GM23338 (cell line): ENCODE results near the gene YJEFN3. TPM values are rescaled to one million over a fixed set of nuclear protein-coding genes. Genes with fewer than 3 reads are reported as not detected.

Experiments used
- ATAC-seq: fragments of 200-7000 bp; cut with Tn5 transposase; 3 replicates; pipeline ENCODE4 v1.9.1; 2020
- DNase-seq: peaks from one replicate; pipeline ENCODE4 v3.0.0-alpha.2; 2015; ENCODE audit warnings: low spot score
- H2AFZ ChIP-seq: fragments of 200-600 bp; sonication (generic); 2 replicates; pipeline ENCODE4 v1.8.0; 2016; ENCODE audit warnings: antibody characterized with exemption, mild to moderate bottlenecking, moderate library complexity
- H3F3A ChIP-seq: fragments of 200-600 bp; sonication (generic); replicated peaks from 2 replicates; pipeline ENCODE4 v1.8.0; 2017; ENCODE audit warnings: antibody characterized with exemption, mixed run types, low read depth
- H3K27ac ChIP-seq: fragments of 200-600 bp; sonication (generic); 2 replicates; pipeline ENCODE4 v1.6.1; 2016; ENCODE audit warnings: low read depth
- H3K27me3 ChIP-seq: fragments of 200-600 bp; sonication (generic); 2 replicates; pipeline ENCODE4 v1.8.0; 2016; ENCODE audit warnings: mild to moderate bottlenecking, mixed run types, moderate library complexity; ENCODE audit not compliant: insufficient read depth
- H3K36me3 ChIP-seq: fragments of 200-600 bp; sonication (generic); 2 replicates; pipeline ENCODE4 v1.8.0; 2016; ENCODE audit warnings: mild to moderate bottlenecking; ENCODE audit not compliant: insufficient read depth
- H3K4me1 ChIP-seq: fragments of 200-600 bp; sonication (generic); 2 replicates; pipeline ENCODE4 v1.8.0; 2016; ENCODE audit warnings: mild to moderate bottlenecking, moderate library complexity; ENCODE audit not compliant: insufficient read depth
- H3K4me2 ChIP-seq: fragments of 200-600 bp; sonication (generic); 2 replicates; pipeline ENCODE4 v1.7.1; 2017; ENCODE audit warnings: mixed run types
- H3K4me3 ChIP-seq: fragments of 200-600 bp; sonication (generic); 2 replicates; pipeline ENCODE4 v1.6.1; 2016; ENCODE audit warnings: mixed run types
- H3K79me2 ChIP-seq: fragments of 200-600 bp; sonication (generic); replicated peaks from 2 replicates; pipeline ENCODE4 v1.8.0; 2017; ENCODE audit warnings: mild to moderate bottlenecking; ENCODE audit not compliant: insufficient read depth
- H3K9me2 ChIP-seq: fragments of 200-600 bp; sonication (generic); 2 replicates; pipeline ENCODE4 v1.8.0; 2017; ENCODE audit not compliant: insufficient read depth
- H4K20me1 ChIP-seq: fragments of 200-600 bp; sonication (generic); replicated peaks from 2 replicates; pipeline ENCODE4 v1.8.0; 2017; ENCODE audit warnings: mild to moderate bottlenecking; ENCODE audit not compliant: insufficient read depth
- H3K27ac Mint-ChIP-seq: 2 replicates; pipeline ENCODE4 v1.8.0; 2020; ENCODE audit warnings: inconsistent platforms, mild to moderate bottlenecking, moderate library complexity, mixed read lengths
- H3K27me3 Mint-ChIP-seq: 3 replicates; pipeline ENCODE4 v1.8.0; 2022; ENCODE audit warnings: low read depth, mild to moderate bottlenecking, moderate library complexity, mixed read lengths, inconsistent platforms; ENCODE audit not compliant: insufficient read depth, poor library complexity
- H3K36me3 Mint-ChIP-seq: 3 replicates; pipeline ENCODE4 v1.8.0; 2021; ENCODE audit warnings: low read depth, mild to moderate bottlenecking, inconsistent platforms, moderate library complexity, mixed read lengths
- H3K4me1 Mint-ChIP-seq: 3 replicates; pipeline ENCODE4 v1.8.0; 2020; ENCODE audit warnings: mild to moderate bottlenecking, inconsistent platforms, mixed read lengths
- H3K4me3 Mint-ChIP-seq: 3 replicates; pipeline ENCODE4 v1.8.0; 2021; ENCODE audit warnings: moderate library complexity, mild to moderate bottlenecking, inconsistent platforms, mixed read lengths
- H3K9me3 Mint-ChIP-seq: 3 replicates; pipeline ENCODE4 v1.8.0; 2020; ENCODE audit warnings: moderate library complexity, mild to moderate bottlenecking, inconsistent platforms, mixed read lengths
- CREB1 ChIP-seq: fragments of 250-450 bp; sonication (Bioruptor Pico); IDR thresholded peaks from 2 replicates; pipeline ENCODE4 v1.5.0; 2020; ENCODE audit warnings: low read depth, mild to moderate bottlenecking, moderate library complexity
- CTCF ChIP-seq, 2 experiments: fragments of 200-600 bp in 1 of 2; sonication (generic) in 1 of 2; conservative IDR thresholded peaks; 2 replicates each; pipeline versions ENCODE4 v1.5.1 to v1.6.1; 2016 to 2017; ENCODE audit warnings: antibody characterized with exemption in 2 of 2, low read depth in 2 of 2, mild to moderate bottlenecking in 2 of 2, moderate library complexity in 1 of 2
- ETS1 ChIP-seq: IDR thresholded peaks from 2 replicates; pipeline ENCODE4 v1.6.1; 2016; ENCODE audit warnings: antibody characterized with exemption
- EZH2 ChIP-seq: fragments of 200-600 bp; sonication (generic); IDR thresholded peaks from one replicate; pipeline ENCODE4 v1.8.0; 2017; ENCODE audit warnings: antibody characterized with exemption, mild to moderate bottlenecking, low read depth; ENCODE audit not compliant: unreplicated experiment
- EZH2phosphoT487 ChIP-seq: fragments of 200-600 bp; sonication (generic); IDR thresholded peaks from one replicate; pipeline ENCODE4 v1.8.1; 2018; ENCODE audit warnings: antibody characterized with exemption; ENCODE audit not compliant: unreplicated experiment
- JUNB ChIP-seq: IDR thresholded peaks from one replicate; pipeline ENCODE4 v1.6.1; 2016; ENCODE audit warnings: antibody characterized with exemption; ENCODE audit not compliant: unreplicated experiment
- NANOG ChIP-seq: IDR thresholded peaks from 2 replicates; pipeline ENCODE4 v1.6.1; 2016; ENCODE audit warnings: antibody characterized with exemption, borderline replicate concordance
- POLR2AphosphoS5 ChIP-seq: IDR thresholded peaks from 2 replicates; pipeline ENCODE4 v1.6.1; 2016; ENCODE audit warnings: antibody characterized with exemption, low read depth
- STAT1 ChIP-seq: IDR thresholded peaks from one replicate; pipeline ENCODE4 v1.6.1; 2016; ENCODE audit warnings: antibody characterized with exemption; ENCODE audit not compliant: unreplicated experiment
- ZNF114 ChIP-seq: fragments of 250-450 bp; sonication (Bioruptor Pico); IDR thresholded peaks from 2 replicates; pipeline ENCODE4 v1.5.0; 2020; ENCODE audit warnings: mild to moderate bottlenecking, moderate library complexity
- ZNF331 ChIP-seq: fragments of 250-450 bp; sonication (Bioruptor Pico); IDR thresholded peaks from 2 replicates; pipeline ENCODE4 v1.5.0; 2020; ENCODE audit warnings: low read depth, mild to moderate bottlenecking, moderate library complexity
- ZNF462 ChIP-seq: fragments of 250-450 bp; sonication (Bioruptor Pico); IDR thresholded peaks from 2 replicates; pipeline ENCODE4 v1.5.0; 2020; ENCODE audit warnings: mild to moderate bottlenecking, moderate library complexity
- polyA plus RNA-seq: library from polyadenylated mRNA; unstranded; fragments of >200 nt; fragmentation: Nextera tagmentation; extraction: Ambion mirVana; gene quantifications from 2 replicates; pipeline ENCODE4 v1.2.1, GENCODE V29; 2016
- total RNA-seq: library from RNA; depleted of rRNA; stranded (reverse); fragments of >200 nt; shearing (Covaris generic); gene quantifications from 2 replicates; pipeline ENCODE4 v1.2.3, GENCODE V29; 2014
- TF ChIP-seq, protein P1 (sequence below): IDR thresholded peaks from one replicate; pipeline ENCODE4 v1.6.1; 2018; ENCODE audit warnings: antibody characterized with exemption; ENCODE audit not compliant: unreplicated experiment

Gene YJEFN3
- total and polyA plus RNA-seq, 2 experiments from 2014 or later: 3.5 to 6.5 TPM

DNA sequence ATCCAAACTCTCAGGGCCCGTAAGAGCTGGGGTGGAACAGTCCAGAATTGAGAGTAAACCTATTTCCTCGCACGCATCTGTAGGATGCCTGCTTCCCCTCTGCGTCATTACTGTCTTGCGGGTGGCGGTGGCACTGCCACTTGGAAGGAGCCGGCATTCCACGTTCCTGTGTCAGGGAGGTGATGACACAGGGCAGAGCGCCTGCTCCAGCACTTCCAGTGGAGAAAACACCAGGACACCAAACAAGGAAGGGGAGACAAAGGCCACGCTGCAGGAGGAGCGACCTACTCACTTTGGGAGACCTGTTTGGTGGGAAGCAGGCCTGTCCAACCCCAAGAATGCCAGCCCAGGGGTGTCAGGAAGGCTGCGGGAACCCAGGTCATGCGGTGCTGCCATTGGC is 52.7 kb downstream of the YJEFN3 start:
- no peak overlapping the region for H3K4me3 Mint-ChIP-seq
- H3K36me3 ChIP-seq: no peaks in the 10 kb centered on the region
- no peaks in the 10 kb centered on the region for H3K4me1 Mint-ChIP-seq
- no peaks in the 10 kb centered on the region for H3K79me2 ChIP-seq
- H3K27ac ChIP-seq: no peak overlapping the region
- no peak overlapping the region for H3K4me3 ChIP-seq
- no peaks in the 10 kb centered on the region for H3K9me2 ChIP-seq
- H3K27me3 ChIP-seq: no peaks in the 10 kb centered on the region
- H3K36me3 Mint-ChIP-seq: no peaks in the 10 kb centered on the region
- TF ChIP-seq ZNF114 (no peak), CTCF (conservative IDR thresholded peaks at IDR 0.05; ENCODE audit: low read depth in 2 of 2) (no peak), STAT1 (no peak), POLR2AphosphoS5 (no peak), ZNF331 (CRISPR knock-in tag) (no peak), NANOG (no peak), ZNF462 (CRISPR knock-in tag) (no peak), EZH2 (no peak), CREB1 (CRISPR knock-in tag) (no peak), JUNB (no peak), EZH2phosphoT487 (no peak), ETS1 (no peak)
- TF ChIP-seq, protein P1, sequence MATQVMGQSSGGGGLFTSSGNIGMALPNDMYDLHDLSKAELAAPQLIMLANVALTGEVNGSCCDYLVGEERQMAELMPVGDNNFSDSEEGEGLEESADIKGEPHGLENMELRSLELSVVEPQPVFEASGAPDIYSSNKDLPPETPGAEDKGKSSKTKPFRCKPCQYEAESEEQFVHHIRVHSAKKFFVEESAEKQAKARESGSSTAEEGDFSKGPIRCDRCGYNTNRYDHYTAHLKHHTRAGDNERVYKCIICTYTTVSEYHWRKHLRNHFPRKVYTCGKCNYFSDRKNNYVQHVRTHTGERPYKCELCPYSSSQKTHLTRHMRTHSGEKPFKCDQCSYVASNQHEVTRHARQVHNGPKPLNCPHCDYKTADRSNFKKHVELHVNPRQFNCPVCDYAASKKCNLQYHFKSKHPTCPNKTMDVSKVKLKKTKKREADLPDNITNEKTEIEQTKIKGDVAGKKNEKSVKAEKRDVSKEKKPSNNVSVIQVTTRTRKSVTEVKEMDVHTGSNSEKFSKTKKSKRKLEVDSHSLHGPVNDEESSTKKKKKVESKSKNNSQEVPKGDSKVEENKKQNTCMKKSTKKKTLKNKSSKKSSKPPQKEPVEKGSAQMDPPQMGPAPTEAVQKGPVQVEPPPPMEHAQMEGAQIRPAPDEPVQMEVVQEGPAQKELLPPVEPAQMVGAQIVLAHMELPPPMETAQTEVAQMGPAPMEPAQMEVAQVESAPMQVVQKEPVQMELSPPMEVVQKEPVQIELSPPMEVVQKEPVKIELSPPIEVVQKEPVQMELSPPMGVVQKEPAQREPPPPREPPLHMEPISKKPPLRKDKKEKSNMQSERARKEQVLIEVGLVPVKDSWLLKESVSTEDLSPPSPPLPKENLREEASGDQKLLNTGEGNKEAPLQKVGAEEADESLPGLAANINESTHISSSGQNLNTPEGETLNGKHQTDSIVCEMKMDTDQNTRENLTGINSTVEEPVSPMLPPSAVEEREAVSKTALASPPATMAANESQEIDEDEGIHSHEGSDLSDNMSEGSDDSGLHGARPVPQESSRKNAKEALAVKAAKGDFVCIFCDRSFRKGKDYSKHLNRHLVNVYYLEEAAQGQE: no peak
- no peaks in the 10 kb centered on the region for H3K9me3 Mint-ChIP-seq
- no peak overlapping the region for H2AFZ ChIP-seq
- DNase-seq: no peak
- H3K27ac Mint-ChIP-seq: no peak overlapping the region
- no peaks in the 10 kb centered on the region for H3F3A ChIP-seq
- no peak for ATAC-seq
- H4K20me1 ChIP-seq: no peaks in the 10 kb centered on the region
- no peak overlapping the region for H3K4me2 ChIP-seq
- peaks cover 3% of the 10 kb centered on the region for H3K27me3 Mint-ChIP-seq
- no peaks in the 10 kb centered on the region for H3K4me1 ChIP-seq
